ENCODE measurements around the gene G3BP2.
"Not testable (repeated sequence)": the region's sequence is repeated elsewhere in the genome, so short reads cannot be mapped to it uniquely, and the experiment has no call there.

Gene G3BP2

GRCh38 chr4:75673027-75673958 lies at the start of gene G3BP2:
Gene G3BP2, minus strand, starts transcription at chr4:75673411. Its CDS starts 11,386 bp downstream, at chr4:75662025.
- TF ChIP-seq CTCF (IDR thresholded peaks at IDR 0.05; ENCODE audit: unreplicated experiment in 3 of 3), result no peak
- Mint-ChIP-seq H3K4me3 (peak within 1 kb of the TSS; percentile 99), H3K4me1 (peaks cover 38% of the 10 kb centered on the region), H3K27ac (peak within 1 kb of the TSS; percentile 98 to 99 (median 98)), H3K36me3 (ENCODE audit: low read depth) (no peaks in the 10 kb centered on the region), H3K27me3 (ENCODE audit: low read depth) (no peaks in the 10 kb centered on the region), H3K9me3 (no peaks in the 10 kb centered on the region)

- Mint-ChIP-seq H3K27ac (peak overlapping the region in 1 of 3 experiments; percentile 99), H3K4me1 (peaks cover 37% of the 10 kb centered on the region), H3K36me3 (ENCODE audit: low read depth) (peaks cover 13% of the 10 kb centered on the region), H3K27me3 (ENCODE audit: low read depth) (peaks cover 3% of the 10 kb centered on the region), H3K4me3 (peak overlapping the region; percentile 46 to 68 (median 57)), H3K9me3 (no peaks in the 10 kb centered on the region)
- TF ChIP-seq CTCF (IDR thresholded peaks at IDR 0.05; ENCODE audit: unreplicated experiment in 3 of 3), result no peak
Observed at GRCh38 chr4:75722417-75722816, 49.2 kb upstream of the G3BP2 start.

DNA sequence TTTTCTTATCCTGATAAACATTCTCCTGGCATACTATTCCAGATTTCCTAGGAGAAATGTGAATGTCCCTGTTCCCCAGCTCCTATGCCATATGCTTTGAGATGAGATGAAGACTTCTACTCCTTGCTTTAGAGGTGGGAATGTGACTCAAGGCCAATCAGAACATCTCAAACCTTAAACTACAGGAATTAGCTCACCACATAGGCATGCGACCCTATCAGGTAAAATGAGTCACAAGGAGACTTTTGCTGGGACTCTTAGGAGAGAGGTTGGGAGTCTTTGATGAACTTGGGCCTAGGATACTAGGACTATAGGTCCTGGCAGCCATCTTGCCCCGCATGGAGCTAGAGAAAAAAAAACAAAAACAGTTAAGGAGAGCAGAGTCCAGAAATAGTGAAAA lies 45.3 kb upstream of the G3BP2 start:
- Mint-ChIP-seq H3K27me3 (ENCODE audit: low read depth) (peaks cover 4% of the 10 kb centered on the region), H3K27ac (no peak overlapping the region), H3K4me3 (no peak overlapping the region), H3K9me3 (no peaks in the 10 kb centered on the region), H3K4me1 (peaks cover 48% of the 10 kb centered on the region), H3K36me3 (ENCODE audit: low read depth) (peaks cover 18% of the 10 kb centered on the region)
- no peak for TF ChIP-seq CTCF (IDR thresholded peaks at IDR 0.05; ENCODE audit: unreplicated experiment in 3 of 3)

- no peak overlapping the region for H3K27ac Mint-ChIP-seq
- H3K4me3 Mint-ChIP-seq, result no peak overlapping the region
- peaks cover 18% of the 10 kb centered on the region for H3K36me3 Mint-ChIP-seq (ENCODE audit: low read depth)
- no peaks in the 10 kb centered on the region for H3K9me3 Mint-ChIP-seq
- no peak for TF ChIP-seq CTCF (IDR thresholded peaks at IDR 0.05; ENCODE audit: unreplicated experiment in 3 of 3)
- peaks cover 4% of the 10 kb centered on the region for H3K27me3 Mint-ChIP-seq (ENCODE audit: low read depth)
- peaks cover 40% of the 10 kb centered on the region for H3K4me1 Mint-ChIP-seq
Observed at GRCh38 chr4:75717408-75717807, 44.2 kb upstream of the G3BP2 start.

DNA sequence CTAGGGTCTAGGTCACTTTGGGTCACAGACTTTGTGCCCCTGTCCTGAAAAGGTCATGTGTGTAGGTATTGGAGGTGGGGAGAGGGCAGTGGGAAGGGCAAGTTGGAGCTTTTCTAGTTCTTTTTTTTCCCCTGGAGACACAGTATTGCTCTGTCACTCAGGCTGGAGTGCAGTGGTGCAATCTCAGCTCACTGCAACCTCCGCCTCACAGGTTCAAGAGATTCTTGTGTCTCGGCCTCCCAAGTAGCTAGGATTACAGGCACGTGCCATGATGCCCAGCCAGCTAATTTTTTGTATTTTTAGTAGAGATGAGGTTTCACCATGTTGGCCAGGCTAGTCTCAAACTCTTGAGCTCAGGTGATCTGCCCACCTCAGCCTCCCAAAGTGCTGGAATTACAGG lies 42.8 kb upstream of the G3BP2 start:
- H3K4me1 Mint-ChIP-seq, result peaks cover 31% of the 10 kb centered on the region
- not testable (repeated sequence) for H3K9me3 Mint-ChIP-seq; H3K27me3 Mint-ChIP-seq (ENCODE audit: low read depth); H3K4me3 Mint-ChIP-seq
- peaks cover 18% of the 10 kb centered on the region for H3K36me3 Mint-ChIP-seq (ENCODE audit: low read depth)
- H3K27ac Mint-ChIP-seq, result peak overlapping the region in 1 of 3 experiments; percentile 80

DNA sequence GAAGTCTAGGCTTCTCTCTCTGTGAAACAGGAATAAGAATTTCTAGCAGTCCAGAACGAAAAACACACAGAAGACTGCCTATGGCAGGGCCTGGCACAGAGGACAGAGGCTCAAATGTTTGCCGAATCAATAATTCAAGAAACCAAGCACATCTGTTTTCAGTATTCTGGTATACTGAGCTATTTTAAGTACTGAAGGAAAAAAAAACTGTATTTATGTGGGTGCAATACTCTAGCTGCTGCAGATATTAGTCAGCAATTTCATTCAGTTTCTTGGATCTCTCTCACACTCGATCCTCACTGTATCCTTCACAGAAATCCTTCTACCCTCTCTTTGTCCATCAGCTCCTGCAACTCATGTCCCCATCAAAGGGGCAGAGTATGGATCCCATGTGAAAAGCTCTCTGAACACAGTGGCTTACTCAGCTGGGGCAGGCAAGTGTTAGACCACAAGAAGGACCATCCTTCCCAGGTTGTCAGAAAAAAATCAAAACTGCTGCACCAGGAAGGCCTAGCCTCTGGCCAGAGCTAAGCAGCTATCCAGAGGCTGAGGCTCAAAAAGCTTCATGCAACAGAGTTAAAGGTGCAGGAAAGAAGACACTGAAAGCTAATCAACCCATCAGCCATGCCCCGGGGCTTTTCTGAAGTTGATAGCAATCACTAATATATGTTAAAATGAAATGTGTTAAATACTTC lies 42.0 kb upstream of the G3BP2 start:
- no peak for TF ChIP-seq CTCF (IDR thresholded peaks at IDR 0.05; ENCODE audit: unreplicated experiment in 3 of 3)
- peak overlapping the region in 1 of 3 experiments; percentile 80 for H3K27ac Mint-ChIP-seq
- peaks cover 18% of the 10 kb centered on the region for H3K36me3 Mint-ChIP-seq (ENCODE audit: low read depth)
- peaks cover 31% of the 10 kb centered on the region for H3K4me1 Mint-ChIP-seq
- H3K9me3 Mint-ChIP-seq, result no peaks in the 10 kb centered on the region
- peaks cover 4% of the 10 kb centered on the region for H3K27me3 Mint-ChIP-seq (ENCODE audit: low read depth)
- no peak overlapping the region for H3K4me3 Mint-ChIP-seq
